Activated B cell treated with CpG ODN at 0.5 μM for 24 hours (primary cell): ENCODE results near the gene RACK1. TPM values are rescaled to one million over a fixed set of nuclear protein-coding genes. Genes with fewer than 3 reads are reported as not detected.

ENCODE experiments used
- ATAC-seq: fragments of 200-7000 bp; cut with Tn5 transposase; one replicate; pipeline ENCODE4 v1.10.0; 2021; ENCODE audit warnings: low read depth, mild to moderate bottlenecking, moderate library complexity
- CTCF ChIA-PET: fragments of 350-600 bp; sonication (Branson Sonifier 250); formaldehyde crosslinking; loops from one replicate; lab custom pipeline; 2021; ENCODE audit warnings: antibody characterized with exemption; lab: Charles Lee
- POLR2A ChIA-PET: fragments of 350-600 bp; sonication (Branson Sonifier 250); formaldehyde crosslinking; loops from one replicate; lab custom pipeline; 2021; ENCODE audit warnings: antibody characterized with exemption; lab: Charles Lee
- DNase-seq: peaks from one replicate; pipeline ENCODE4 v3.0.0; 2022
- H3K27ac Mint-ChIP-seq: one replicate; pipeline ENCODE4 v1.8.0; 2020; ENCODE audit warnings: mixed read lengths
- H3K27me3 Mint-ChIP-seq: one replicate; pipeline ENCODE4 v1.8.0; 2021; ENCODE audit warnings: mixed read lengths
- H3K36me3 Mint-ChIP-seq: one replicate; pipeline ENCODE4 v1.8.0; 2021; ENCODE audit warnings: low read depth, mixed read lengths
- H3K4me1 Mint-ChIP-seq: one replicate; pipeline ENCODE4 v1.8.0; 2021; ENCODE audit warnings: mixed read lengths
- H3K4me3 Mint-ChIP-seq: one replicate; pipeline ENCODE4 v1.8.0; 2020; ENCODE audit warnings: mild to moderate bottlenecking, mixed read lengths
- H3K9me3 Mint-ChIP-seq: one replicate; pipeline ENCODE4 v1.8.0; 2020; ENCODE audit warnings: mixed read lengths
- intact Hi-C: fragments of 100-400 bp; cut with micrococcal nuclease; formaldehyde crosslinking; loops from one replicate; pipeline ENCODE4 v1.15.1; 2024
- total RNA-seq: library from RNA; stranded (reverse); gene quantifications from 2 replicates; pipeline ENCODE4 v1.2.3, GENCODE V29; 2022
- TF ChIP-seq, protein P1 (sequence below): fragments of 200-600 bp; IDR thresholded peaks from one replicate; pipeline ENCODE4 v1.8.0; 2022; ENCODE audit warnings: antibody characterized with exemption, mild to moderate bottlenecking

Gene RACK1
- total RNA-seq, 1 donor from 2014 or later: 2,528 TPM

DNA sequence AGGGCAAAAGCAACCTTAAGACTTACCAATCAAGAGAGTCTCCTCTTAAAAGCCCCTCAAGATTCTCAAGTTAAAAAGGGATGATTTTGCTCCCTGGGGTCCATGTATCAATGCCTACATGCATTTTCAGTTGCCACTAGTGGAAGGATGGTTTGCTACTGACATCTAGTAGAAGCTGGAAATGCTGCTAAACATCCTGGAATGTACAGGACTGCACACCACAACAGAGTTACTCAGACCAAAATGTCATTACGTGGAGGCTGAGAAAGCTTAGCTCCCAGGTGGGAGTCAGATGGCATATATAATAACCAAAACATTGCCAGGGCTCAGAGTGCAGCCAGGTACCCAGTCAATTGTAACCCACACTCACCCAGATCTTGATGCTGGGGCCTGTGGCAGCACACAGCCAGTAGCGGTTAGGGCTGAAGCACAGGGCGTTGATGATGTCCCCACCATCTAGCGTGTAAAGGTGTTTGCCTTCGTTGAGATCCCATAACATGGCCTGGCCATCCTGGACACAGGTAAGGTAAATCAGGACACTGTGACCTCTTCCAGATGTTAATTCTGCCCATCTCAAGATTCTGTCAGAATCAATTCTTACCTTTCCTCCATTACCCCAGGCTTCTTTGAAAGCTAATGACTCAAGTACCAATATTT is 5.8 kb downstream of the RACK1 start:
- H3K9me3 Mint-ChIP-seq: no peaks in the 10 kb centered on the region
- intact Hi-C loops: no loop called here
- peaks cover 89% of the 10 kb centered on the region for H3K36me3 Mint-ChIP-seq
- ChIA-PET CTCF (no interaction called here), POLR2A (interaction anchor here (1.2 to 8.8 kb wide), 4 partner anchors 13 to 32 kb away, joined by 6 to 73 read pairs (median 12); partner anchors contain the start of genes TRIM41 and TRIM52)
- DNase-seq: no peak
- H3K4me1 Mint-ChIP-seq: peaks cover 30% of the 10 kb centered on the region
- no peaks in the 10 kb centered on the region for H3K27me3 Mint-ChIP-seq
- TF ChIP-seq, protein P1, sequence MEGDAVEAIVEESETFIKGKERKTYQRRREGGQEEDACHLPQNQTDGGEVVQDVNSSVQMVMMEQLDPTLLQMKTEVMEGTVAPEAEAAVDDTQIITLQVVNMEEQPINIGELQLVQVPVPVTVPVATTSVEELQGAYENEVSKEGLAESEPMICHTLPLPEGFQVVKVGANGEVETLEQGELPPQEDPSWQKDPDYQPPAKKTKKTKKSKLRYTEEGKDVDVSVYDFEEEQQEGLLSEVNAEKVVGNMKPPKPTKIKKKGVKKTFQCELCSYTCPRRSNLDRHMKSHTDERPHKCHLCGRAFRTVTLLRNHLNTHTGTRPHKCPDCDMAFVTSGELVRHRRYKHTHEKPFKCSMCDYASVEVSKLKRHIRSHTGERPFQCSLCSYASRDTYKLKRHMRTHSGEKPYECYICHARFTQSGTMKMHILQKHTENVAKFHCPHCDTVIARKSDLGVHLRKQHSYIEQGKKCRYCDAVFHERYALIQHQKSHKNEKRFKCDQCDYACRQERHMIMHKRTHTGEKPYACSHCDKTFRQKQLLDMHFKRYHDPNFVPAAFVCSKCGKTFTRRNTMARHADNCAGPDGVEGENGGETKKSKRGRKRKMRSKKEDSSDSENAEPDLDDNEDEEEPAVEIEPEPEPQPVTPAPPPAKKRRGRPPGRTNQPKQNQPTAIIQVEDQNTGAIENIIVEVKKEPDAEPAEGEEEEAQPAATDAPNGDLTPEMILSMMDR: no peak
- H3K27ac Mint-ChIP-seq: peak overlapping the region; percentile 57
- H3K4me3 Mint-ChIP-seq: no peak overlapping the region
- ATAC-seq: no peak

DNA sequence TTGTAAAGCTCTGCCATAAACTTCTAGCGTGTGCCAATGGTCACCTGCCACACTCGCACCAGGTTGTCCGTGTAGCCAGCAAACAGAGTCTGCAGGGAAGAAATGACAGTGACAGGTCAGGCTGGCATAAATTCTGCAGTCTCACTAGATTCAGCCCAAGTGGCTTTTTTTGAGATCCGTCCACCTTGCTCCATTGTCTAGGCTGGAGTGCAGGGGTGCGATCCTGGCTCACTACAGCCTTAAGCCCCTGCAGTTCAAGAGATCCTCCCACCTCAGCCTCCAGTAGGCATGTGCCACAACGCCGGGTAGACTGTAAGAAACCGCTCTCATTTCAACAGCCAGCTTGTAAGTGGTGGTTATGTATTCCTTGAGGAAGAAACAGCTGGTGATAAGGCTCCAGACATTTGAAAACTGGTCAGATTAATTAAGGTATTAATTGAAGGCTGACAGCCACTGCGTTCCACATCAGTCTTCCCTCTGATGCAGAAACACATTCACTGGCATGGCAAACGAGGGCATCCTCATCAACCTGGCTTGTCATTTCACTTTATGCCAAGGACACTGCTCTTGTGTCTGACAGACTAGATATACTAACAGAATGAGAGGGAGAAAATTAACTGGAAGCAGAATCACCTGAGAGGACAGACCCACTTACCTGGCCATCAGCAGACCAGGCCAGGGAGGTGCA is 6.6 kb downstream of the RACK1 start:
- Mint-ChIP-seq H3K27me3 (no peaks in the 10 kb centered on the region), H3K4me1 (peaks cover 22% of the 10 kb centered on the region), H3K4me3 (no peak overlapping the region), H3K27ac (no peak overlapping the region), H3K9me3 (no peaks in the 10 kb centered on the region), H3K36me3 (peaks cover 86% of the 10 kb centered on the region)
- no peak for ATAC-seq
- ChIA-PET POLR2A (interaction anchor here (1.0 to 8.8 kb wide), 4 partner anchors 13 to 48 kb away, joined by 5 to 73 read pairs (median 7); partner anchors contain the start of genes TRIM41 and TRIM52), CTCF (interaction anchor here (0.7 kb wide), 1 partner anchor 64 kb away, joined by 3 read pairs; no protein-coding TSS in a partner anchor)
- TF ChIP-seq, protein P1: no peak
- no peak for DNase-seq
- intact Hi-C loops: no loop called here

DNA sequence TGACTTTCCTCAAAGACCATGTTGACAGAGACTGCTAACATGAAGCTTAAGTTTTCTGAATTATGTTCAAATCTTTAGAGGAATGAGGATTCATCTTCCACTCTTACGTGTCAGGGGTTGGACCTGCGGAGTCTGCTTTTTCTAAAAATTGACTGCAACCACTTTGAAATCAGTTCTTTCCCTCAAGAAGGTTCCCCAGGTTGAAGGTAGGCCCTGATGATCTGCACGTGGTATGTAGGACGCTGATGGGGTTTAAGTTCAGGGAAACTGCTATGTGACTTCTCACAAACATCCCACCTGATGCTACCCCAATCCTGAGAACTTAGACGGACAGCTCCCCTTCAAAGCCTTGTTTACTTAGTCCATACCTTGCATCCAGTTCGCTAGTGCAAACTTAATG is 7.2 kb downstream of the RACK1 start:
- TF ChIP-seq, protein P1: no peak
- intact Hi-C loops: no loop called here
- ChIA-PET POLR2A (interaction anchor here (1.0 to 8.8 kb wide), 3 partner anchors 12 to 48 kb away, joined by 5 to 73 read pairs (median 8); partner anchors contain the start of genes TRIM41 and TRIM52), CTCF (interaction anchor here (0.7 kb wide), 1 partner anchor 63 kb away, joined by 3 read pairs; no protein-coding TSS in a partner anchor)
- ATAC-seq (no peak), DNase-seq (no peak)
- Mint-ChIP-seq H3K9me3 (no peaks in the 10 kb centered on the region), H3K27me3 (no peaks in the 10 kb centered on the region), H3K4me1 (peaks cover 16% of the 10 kb centered on the region), H3K4me3 (no peak overlapping the region), H3K27ac (no peak overlapping the region), H3K36me3 (peaks cover 86% of the 10 kb centered on the region)

DNA sequence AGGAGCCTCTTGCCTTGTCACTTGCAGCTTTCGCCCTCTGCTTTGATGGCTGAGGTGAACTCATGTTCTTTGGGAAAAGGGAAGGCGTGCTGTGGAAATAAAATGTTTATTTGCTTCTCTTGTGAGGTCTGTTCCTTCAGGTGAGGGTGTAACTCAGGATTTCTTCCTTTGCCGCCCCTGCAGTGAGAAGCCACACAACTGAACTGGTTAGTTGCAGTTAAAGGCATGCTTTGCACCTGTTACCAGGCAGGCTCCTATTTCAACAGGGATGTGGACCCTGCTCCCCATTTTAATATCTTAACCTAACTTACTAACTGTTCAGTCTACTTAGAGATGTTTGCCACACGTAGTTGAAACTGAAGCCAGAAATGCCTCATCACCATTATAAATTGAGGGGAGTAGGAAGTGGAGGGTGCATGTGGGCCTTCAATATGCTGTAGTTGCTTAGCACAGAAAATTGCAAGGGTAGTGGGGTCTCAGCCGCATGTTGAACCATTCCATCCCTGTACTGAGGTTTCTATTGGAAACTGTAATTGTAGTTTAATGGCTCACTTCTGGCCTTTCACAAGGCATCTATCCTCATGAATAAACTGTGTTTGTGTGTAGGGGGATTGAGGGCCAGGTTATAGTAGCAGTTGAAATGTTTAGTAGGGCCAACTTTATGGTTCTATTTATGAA is 7.9 kb downstream of the RACK1 start:
- Mint-ChIP-seq H3K27me3 (no peaks in the 10 kb centered on the region), H3K27ac (peak overlapping the region; percentile 59), H3K4me3 (no peak overlapping the region), H3K4me1 (peaks cover 9% of the 10 kb centered on the region), H3K36me3 (peaks cover 86% of the 10 kb centered on the region), H3K9me3 (no peaks in the 10 kb centered on the region)
- TF ChIP-seq, protein P1: no peak
- ChIA-PET CTCF (no interaction called here), POLR2A (interaction anchor here (1.0 to 8.8 kb wide), 5 partner anchors 7 to 25 kb away, joined by 3 to 73 read pairs (median 15); partner anchors contain the start of genes RACK1, TRIM41 and TRIM52)
- no peak for DNase-seq
- ATAC-seq: no peak
- intact Hi-C loops: no loop called here
